Measurements from ENCODE around the gene HELZ.

HELZ gene

DNA sequence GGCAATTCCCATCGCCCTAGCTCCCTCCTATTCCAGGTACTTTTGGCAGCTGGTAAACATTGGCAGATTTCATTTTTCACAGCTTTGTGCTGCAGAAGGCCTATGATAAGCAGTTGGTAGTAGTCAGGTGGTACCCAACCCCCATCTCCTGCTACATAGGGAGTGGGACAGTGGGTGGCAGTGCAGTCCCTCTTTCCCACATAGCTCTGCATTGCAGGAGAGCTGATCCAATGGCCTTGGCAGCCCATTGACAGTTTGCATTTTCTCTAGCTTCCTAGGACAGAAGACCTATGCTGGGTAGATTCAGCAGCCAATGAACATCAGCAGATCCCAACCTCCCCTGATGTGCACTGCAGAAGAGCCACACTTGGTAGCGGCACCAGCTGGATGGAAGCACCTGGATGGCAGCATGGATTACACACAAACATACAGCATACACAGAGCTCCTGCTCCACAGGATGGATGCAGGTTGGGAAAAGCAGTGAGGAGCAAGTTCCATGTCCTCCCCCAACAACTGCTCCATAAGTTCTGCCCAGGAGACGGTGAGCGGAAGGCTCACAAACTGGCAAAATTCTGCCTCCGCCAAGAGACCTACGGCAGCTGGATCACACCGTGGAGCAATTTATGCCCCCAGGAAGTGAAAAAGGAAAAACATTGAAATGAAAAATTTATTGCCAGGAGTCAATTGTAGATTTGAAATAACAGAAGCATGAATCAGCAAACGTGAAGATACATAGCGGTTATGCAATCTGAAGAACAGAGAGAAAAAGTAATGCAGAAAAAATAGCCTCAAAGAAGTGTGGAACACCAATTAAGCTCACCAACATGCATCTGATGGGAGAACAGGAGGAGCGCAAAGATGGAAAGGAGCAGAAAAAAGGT lies 105.0 kb downstream of the HELZ start:
- peak in 1 of 2 donors; percentile 74 for DNase-seq
- no peaks in the 10 kb centered on the region for H3K27me3 ChIP-seq (ENCODE audit: insufficient read depth, low read length)
- no CpG with 5 or more reads among the region's 10 CpGs for WGBS (ENCODE audit: extremely low coverage, insufficient coverage, insufficient read length)
- no peak overlapping the region for H3K14ac ChIP-seq (ENCODE audit: low read length)
- no peak overlapping the region for H3K18ac ChIP-seq (ENCODE audit: low read length)
- H3K36me3 ChIP-seq (ENCODE audit: control insufficient read depth in 1 of 2, insufficient read depth in 2 of 2, low read length in 2 of 2): peaks cover 6 to 7% of the 10 kb centered on the region in 2 experiments
- H3K4ac ChIP-seq (ENCODE audit: low read depth, low read length): no peak overlapping the region
- H3K4me3 ChIP-seq (ENCODE audit: low read depth, low read length): no peak overlapping the region
- no peak overlapping the region for H4K8ac ChIP-seq (ENCODE audit: low read depth, low read length)
- H4K91ac ChIP-seq (ENCODE audit: low read depth, low read length): no peak overlapping the region
- H2BK120ac ChIP-seq (ENCODE audit: insufficient read depth, low read length, poor library complexity): no peak overlapping the region
- H2BK5ac ChIP-seq (ENCODE audit: low read depth, low read length, poor library complexity): no peak overlapping the region
- H3K4me2 ChIP-seq (ENCODE audit: low read length): no peak overlapping the region
- H3K79me1 ChIP-seq (ENCODE audit: low read length): no peaks in the 10 kb centered on the region
- H2BK12ac ChIP-seq (ENCODE audit: low read length): no peak overlapping the region
- H2AK5ac ChIP-seq (ENCODE audit: low read length): no peak overlapping the region
- no peaks in the 10 kb centered on the region for H3K9me3 ChIP-seq (ENCODE audit: insufficient read depth, low read depth, low read length)
- no peak overlapping the region for H3K27ac ChIP-seq (ENCODE audit: low read depth, low read length)
- no peak overlapping the region for H3K9ac ChIP-seq (ENCODE audit: low read length)
- peaks cover 5 to 6% of the 10 kb centered on the region in 2 experiments for H3K4me1 ChIP-seq (ENCODE audit: control insufficient read depth in 1 of 2, insufficient read depth in 2 of 2, low read length in 2 of 2)
- no peak overlapping the region for H4K12ac ChIP-seq (ENCODE audit: low read depth, low read length)
- H2AFZ ChIP-seq (ENCODE audit: insufficient read depth, low read length, poor library complexity): no peak overlapping the region
- no peaks in the 10 kb centered on the region for H3K79me2 ChIP-seq (ENCODE audit: control insufficient read depth, insufficient read depth, low read length, poor library complexity)
- H3K23ac ChIP-seq (ENCODE audit: low read length): peak overlapping the region; percentile 1

DNA sequence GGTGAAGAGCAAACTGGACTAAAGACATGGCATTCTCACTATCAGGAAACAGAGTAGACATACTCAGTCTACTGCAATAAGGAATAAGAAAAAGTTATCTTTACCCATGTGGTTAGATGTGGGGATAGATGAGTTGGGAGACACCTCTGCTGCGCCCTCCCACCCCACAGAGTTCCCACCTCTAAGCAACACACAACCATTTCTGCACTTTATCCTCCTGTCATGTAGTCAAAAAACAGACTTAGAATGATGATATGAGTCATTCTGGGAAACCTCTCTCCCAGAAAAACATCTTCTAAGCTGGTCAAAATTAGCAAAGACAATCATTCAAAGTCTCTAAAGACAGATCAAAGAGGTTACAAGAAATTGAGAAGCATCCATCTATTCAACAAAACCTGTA lies 105.7 kb downstream of the HELZ start:
- no peak overlapping the region for H2BK5ac ChIP-seq (ENCODE audit: low read depth, low read length, poor library complexity)
- H3K23ac ChIP-seq (ENCODE audit: low read length): no peak overlapping the region
- H3K14ac ChIP-seq (ENCODE audit: low read length): no peak overlapping the region
- H2BK12ac ChIP-seq (ENCODE audit: low read length): no peak overlapping the region
- H2BK120ac ChIP-seq (ENCODE audit: insufficient read depth, low read length, poor library complexity): no peak overlapping the region
- H3K18ac ChIP-seq (ENCODE audit: low read length): no peak overlapping the region
- H3K4me2 ChIP-seq (ENCODE audit: low read length): no peak overlapping the region
- H3K4me3 ChIP-seq (ENCODE audit: low read depth, low read length): no peak overlapping the region
- no peak overlapping the region for H4K91ac ChIP-seq (ENCODE audit: low read depth, low read length)
- H2AFZ ChIP-seq (ENCODE audit: insufficient read depth, low read length, poor library complexity): no peak overlapping the region
- no peaks in the 10 kb centered on the region for H3K27me3 ChIP-seq (ENCODE audit: insufficient read depth, low read length)
- DNase-seq: no peak
- no peaks in the 10 kb centered on the region for H3K9me3 ChIP-seq (ENCODE audit: insufficient read depth, low read depth, low read length)
- no peak overlapping the region for H3K27ac ChIP-seq (ENCODE audit: low read depth, low read length)
- H3K4me1 ChIP-seq (ENCODE audit: control insufficient read depth in 1 of 2, insufficient read depth in 2 of 2, low read length in 2 of 2): peaks cover 5 to 6% of the 10 kb centered on the region in 2 experiments
- WGBS (ENCODE audit: extremely low coverage, insufficient coverage, insufficient read length): no CpG with 5 or more reads among the region's 1 CpG
- no peak overlapping the region for H3K9ac ChIP-seq (ENCODE audit: low read length)
- no peaks in the 10 kb centered on the region for H3K79me1 ChIP-seq (ENCODE audit: low read length)
- no peak overlapping the region for H4K12ac ChIP-seq (ENCODE audit: low read depth, low read length)
- H2AK5ac ChIP-seq (ENCODE audit: low read length): no peak overlapping the region
- no peak overlapping the region for H4K8ac ChIP-seq (ENCODE audit: low read depth, low read length)
- H3K79me2 ChIP-seq (ENCODE audit: control insufficient read depth, insufficient read depth, low read length, poor library complexity): no peaks in the 10 kb centered on the region
- peaks cover 2 to 7% of the 10 kb centered on the region in 2 experiments for H3K36me3 ChIP-seq (ENCODE audit: control insufficient read depth in 1 of 2, insufficient read depth in 2 of 2, low read length in 2 of 2)
- no peak overlapping the region for H3K4ac ChIP-seq (ENCODE audit: low read depth, low read length)

DNA sequence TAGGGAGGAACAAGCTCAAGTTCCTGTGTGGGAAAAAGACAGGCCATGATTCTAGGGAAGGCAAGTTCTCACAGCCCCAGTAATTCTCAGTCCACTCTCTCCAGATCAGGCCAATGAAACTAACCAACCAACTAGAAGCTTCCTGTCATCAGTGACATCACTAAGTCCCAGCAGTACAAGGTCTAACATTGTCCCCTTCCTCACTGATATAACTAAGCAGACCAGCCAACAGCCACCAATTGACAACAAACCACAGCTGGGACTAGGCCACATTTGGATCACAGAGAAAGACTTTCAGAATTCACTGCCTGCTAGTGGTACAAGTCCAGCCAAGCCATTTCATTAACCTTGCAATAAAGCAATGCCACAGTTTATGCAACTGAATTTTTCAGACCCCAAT lies 106.6 kb downstream of the HELZ start:
- no peak overlapping the region for H2AK5ac ChIP-seq (ENCODE audit: low read length)
- no peak overlapping the region for H3K14ac ChIP-seq (ENCODE audit: low read length)
- no peak overlapping the region for H2BK5ac ChIP-seq (ENCODE audit: low read depth, low read length, poor library complexity)
- H4K8ac ChIP-seq (ENCODE audit: low read depth, low read length): no peak overlapping the region
- no peak for DNase-seq
- no peak overlapping the region for H2AFZ ChIP-seq (ENCODE audit: insufficient read depth, low read length, poor library complexity)
- no peak overlapping the region for H3K18ac ChIP-seq (ENCODE audit: low read length)
- no peak overlapping the region for H4K91ac ChIP-seq (ENCODE audit: low read depth, low read length)
- no peaks in the 10 kb centered on the region for H3K79me1 ChIP-seq (ENCODE audit: low read length)
- no peaks in the 10 kb centered on the region for H3K27me3 ChIP-seq (ENCODE audit: insufficient read depth, low read length)
- no peak overlapping the region for H2BK12ac ChIP-seq (ENCODE audit: low read length)
- no peak overlapping the region for H3K4me2 ChIP-seq (ENCODE audit: low read length)
- H3K4me3 ChIP-seq (ENCODE audit: low read depth, low read length): no peak overlapping the region
- H3K36me3 ChIP-seq (ENCODE audit: control insufficient read depth in 1 of 2, insufficient read depth in 2 of 2, low read length in 2 of 2): peaks cover 4 to 7% of the 10 kb centered on the region in 2 experiments
- H3K23ac ChIP-seq (ENCODE audit: low read length): no peak overlapping the region
- H3K79me2 ChIP-seq (ENCODE audit: control insufficient read depth, insufficient read depth, low read length, poor library complexity): no peaks in the 10 kb centered on the region
- no peaks in the 10 kb centered on the region for H3K9me3 ChIP-seq (ENCODE audit: insufficient read depth, low read depth, low read length)
- H2BK120ac ChIP-seq (ENCODE audit: insufficient read depth, low read length, poor library complexity): no peak overlapping the region
- H3K4me1 ChIP-seq (ENCODE audit: control insufficient read depth in 1 of 2, insufficient read depth in 2 of 2, low read length in 2 of 2): peaks cover 5 to 6% of the 10 kb centered on the region in 2 experiments
- no peak overlapping the region for H3K4ac ChIP-seq (ENCODE audit: low read depth, low read length)
- H4K12ac ChIP-seq (ENCODE audit: low read depth, low read length): no peak overlapping the region
- H3K27ac ChIP-seq (ENCODE audit: low read depth, low read length): no peak overlapping the region
- no peak overlapping the region for H3K9ac ChIP-seq (ENCODE audit: low read length)

DNA sequence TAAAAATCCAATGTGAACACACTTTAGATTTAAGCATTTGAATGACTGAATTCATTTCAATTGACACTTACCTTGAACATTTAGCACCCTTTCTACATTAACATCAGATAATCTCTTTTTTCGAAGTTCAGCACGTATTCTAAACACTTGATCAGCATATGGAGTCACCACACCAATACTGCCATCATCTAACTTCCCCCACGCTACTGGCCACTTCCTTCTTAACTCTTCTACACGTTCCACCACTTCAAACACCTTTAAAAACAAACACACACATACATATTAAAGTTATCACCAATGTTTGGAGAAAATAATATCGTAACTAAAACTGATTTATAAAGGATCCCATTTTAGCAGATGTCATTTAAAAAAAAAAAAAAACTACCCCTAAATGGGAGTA lies 107.1 kb downstream of the HELZ start:
- no peak for DNase-seq

More for the DNA sequence above, 107.1 kb downstream of the HELZ start:
- Histone ChIP-seq H2BK120ac (ENCODE audit: insufficient read depth, low read length, poor library complexity) (no peak overlapping the region), H3K79me1 (ENCODE audit: low read length) (no peaks in the 10 kb centered on the region), H3K4me3 (ENCODE audit: low read depth, low read length) (no peak overlapping the region), H3K9me3 (ENCODE audit: insufficient read depth, low read depth, low read length) (no peaks in the 10 kb centered on the region), H3K23ac (ENCODE audit: low read length) (no peak overlapping the region), H2AK5ac (ENCODE audit: low read length) (no peak overlapping the region), H4K8ac (ENCODE audit: low read depth, low read length) (no peak overlapping the region), H3K18ac (ENCODE audit: low read length) (no peak overlapping the region), H3K9ac (ENCODE audit: low read length) (no peak overlapping the region), H2BK12ac (ENCODE audit: low read length) (no peak overlapping the region), H4K12ac (ENCODE audit: low read depth, low read length) (no peak overlapping the region), H3K4me2 (ENCODE audit: low read length) (no peak overlapping the region), H3K4ac (ENCODE audit: low read depth, low read length) (no peak overlapping the region), H3K79me2 (ENCODE audit: control insufficient read depth, insufficient read depth, low read length, poor library complexity) (no peaks in the 10 kb centered on the region), H2AFZ (ENCODE audit: insufficient read depth, low read length, poor library complexity) (no peak overlapping the region), H3K14ac (ENCODE audit: low read length) (no peak overlapping the region), H3K4me1 (ENCODE audit: control insufficient read depth in 1 of 2, insufficient read depth in 2 of 2, low read length in 2 of 2) (peaks cover 5 to 6% of the 10 kb centered on the region in 2 experiments), H3K27ac (ENCODE audit: low read depth, low read length) (no peak overlapping the region), H3K27me3 (ENCODE audit: insufficient read depth, low read length) (no peaks in the 10 kb centered on the region), H3K36me3 (ENCODE audit: control insufficient read depth in 1 of 2, insufficient read depth in 2 of 2, low read length in 2 of 2) (peaks cover 4 to 7% of the 10 kb centered on the region in 2 experiments), H4K91ac (ENCODE audit: low read depth, low read length) (no peak overlapping the region), H2BK5ac (ENCODE audit: low read depth, low read length, poor library complexity) (no peak overlapping the region)
- 100% methylated on average over 2 of the region's 5 CpGs for WGBS (ENCODE audit: extremely low coverage, insufficient coverage, insufficient read length)
